Keratinocyte (primary cell): ENCODE data around the gene AOAH.

Experiments
- EZH2 ChIP-seq: IDR thresholded peaks from one replicate; pipeline ENCODE4 v1.6.1; 2012; ENCODE audit warnings: inconsistent platforms, mild to moderate bottlenecking, low read length, moderate library complexity
- TF ChIP-seq, protein P1 (sequence below), 3 experiments: IDR thresholded peaks in 1 of 3; conservative IDR thresholded peaks in 1 of 3; optimal IDR thresholded peaks in 1 of 3; 2 replicates in 2 of 3; 3 replicates in 1 of 3; pipeline versions ENCODE3 to v1.5.1; 2011; ENCODE audit warnings: low read length in 3 of 3, mild to moderate bottlenecking in 3 of 3, moderate library complexity in 2 of 3, control low read depth in 1 of 3, inconsistent platforms in 1 of 3; ENCODE audit not compliant: insufficient read depth in 2 of 3; ENCODE audit errors: extremely low read depth in 1 of 3

DNA sequence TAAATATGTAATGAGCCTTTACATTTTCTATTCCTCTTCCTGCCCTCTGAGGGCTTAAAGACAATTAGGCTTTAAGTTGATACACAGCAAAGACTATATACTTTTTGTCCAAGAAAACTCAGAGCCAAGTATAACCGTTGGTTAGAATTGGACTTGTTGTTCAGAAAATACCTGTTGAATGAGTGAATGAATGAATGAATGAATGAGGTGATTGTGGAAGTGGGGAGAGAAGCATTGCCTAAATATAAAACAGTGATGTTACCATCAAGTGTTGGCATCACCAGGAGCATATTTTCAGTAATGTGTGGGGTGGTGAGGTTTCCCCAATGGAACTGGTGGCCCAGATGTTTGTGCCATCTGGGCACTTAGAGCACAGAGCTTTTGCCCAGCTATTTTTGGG lies 106.9 kb downstream of the AOAH start:
- TF ChIP-seq, protein P1, sequence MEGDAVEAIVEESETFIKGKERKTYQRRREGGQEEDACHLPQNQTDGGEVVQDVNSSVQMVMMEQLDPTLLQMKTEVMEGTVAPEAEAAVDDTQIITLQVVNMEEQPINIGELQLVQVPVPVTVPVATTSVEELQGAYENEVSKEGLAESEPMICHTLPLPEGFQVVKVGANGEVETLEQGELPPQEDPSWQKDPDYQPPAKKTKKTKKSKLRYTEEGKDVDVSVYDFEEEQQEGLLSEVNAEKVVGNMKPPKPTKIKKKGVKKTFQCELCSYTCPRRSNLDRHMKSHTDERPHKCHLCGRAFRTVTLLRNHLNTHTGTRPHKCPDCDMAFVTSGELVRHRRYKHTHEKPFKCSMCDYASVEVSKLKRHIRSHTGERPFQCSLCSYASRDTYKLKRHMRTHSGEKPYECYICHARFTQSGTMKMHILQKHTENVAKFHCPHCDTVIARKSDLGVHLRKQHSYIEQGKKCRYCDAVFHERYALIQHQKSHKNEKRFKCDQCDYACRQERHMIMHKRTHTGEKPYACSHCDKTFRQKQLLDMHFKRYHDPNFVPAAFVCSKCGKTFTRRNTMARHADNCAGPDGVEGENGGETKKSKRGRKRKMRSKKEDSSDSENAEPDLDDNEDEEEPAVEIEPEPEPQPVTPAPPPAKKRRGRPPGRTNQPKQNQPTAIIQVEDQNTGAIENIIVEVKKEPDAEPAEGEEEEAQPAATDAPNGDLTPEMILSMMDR (optimal IDR thresholded peaks at IDR 0.05 in 1 of 3, IDR thresholded peaks at IDR 0.05 in 1 of 3, conservative IDR thresholded peaks at IDR 0.05 in 1 of 3; ENCODE audit: extremely low read depth in 1 of 3, insufficient read depth in 2 of 3, low read length in 3 of 3), result no peak
- no peak for TF ChIP-seq EZH2
